KOPT-K1 (cell line): ENCODE measurements around the gene ACACB.

Experiments
- H3K27ac ChIP-seq: fragments of 200-600 bp; sonication (generic); 2 replicates; pipeline ENCODE4 v1.5.1; 2016; ENCODE audit warnings: antibody characterized with exemption, mild to moderate bottlenecking, low read depth, low read length; ENCODE audit not compliant: poor library complexity, severe bottlenecking
- H3K36me3 ChIP-seq: fragments of 200-600 bp; sonication (generic); 2 replicates; pipeline ENCODE4 v1.5.1; 2017; ENCODE audit warnings: antibody characterized with exemption, mild to moderate bottlenecking, low read length, moderate library complexity; ENCODE audit not compliant: insufficient read depth
- H3K9me3 ChIP-seq: fragments of 200-600 bp; sonication (generic); 2 replicates; pipeline ENCODE4 v1.5.1; 2017; ENCODE audit warnings: antibody characterized with exemption, low read length, mild to moderate bottlenecking; ENCODE audit not compliant: insufficient read depth, poor library complexity, severe bottlenecking

Gene ACACB

GRCh38 chr12:109284392-109284791 is 168.0 kb downstream of the ACACB start:
- no peaks in the 10 kb centered on the region for H3K9me3 ChIP-seq
- H3K27ac ChIP-seq: no peak overlapping the region
- no peaks in the 10 kb centered on the region for H3K36me3 ChIP-seq

- H3K27ac ChIP-seq: no peak overlapping the region
- H3K9me3 ChIP-seq: no peaks in the 10 kb centered on the region
- no peaks in the 10 kb centered on the region for H3K36me3 ChIP-seq
Observed at GRCh38 chr12:109286252-109286651, 169.9 kb downstream of the ACACB start.

GRCh38 chr12:109286652-109287051 is 170.3 kb downstream of the ACACB start:
- no peak overlapping the region for H3K27ac ChIP-seq
- H3K36me3 ChIP-seq: no peaks in the 10 kb centered on the region
- H3K9me3 ChIP-seq: no peaks in the 10 kb centered on the region

- Histone ChIP-seq H3K9me3 (no peaks in the 10 kb centered on the region), H3K36me3 (no peaks in the 10 kb centered on the region)
Observed at GRCh38 chr12:109287181-109287580, 170.8 kb downstream of the ACACB start.

GRCh38 chr12:109287811-109288469 is 171.6 kb downstream of the ACACB start:
- Histone ChIP-seq H3K9me3 (no peaks in the 10 kb centered on the region), H3K27ac (no peak overlapping the region), H3K36me3 (no peaks in the 10 kb centered on the region)

More at GRCh38 chr12:109287181-109287580, 170.8 kb downstream of the ACACB start:
- no peak overlapping the region for H3K27ac ChIP-seq

- Histone ChIP-seq H3K9me3 (no peaks in the 10 kb centered on the region), H3K36me3 (no peaks in the 10 kb centered on the region), H3K27ac (no peak overlapping the region)
Observed at GRCh38 chr12:109288571-109288970, 172.2 kb downstream of the ACACB start.

- Histone ChIP-seq H3K9me3 (no peaks in the 10 kb centered on the region), H3K36me3 (no peaks in the 10 kb centered on the region), H3K27ac (no peak overlapping the region)
Observed at GRCh38 chr12:109289004-109289403, 172.6 kb downstream of the ACACB start.

GRCh38 chr12:109289551-109289950 is 173.2 kb downstream of the ACACB start:
- Histone ChIP-seq H3K36me3 (no peaks in the 10 kb centered on the region), H3K27ac (no peak overlapping the region), H3K9me3 (no peaks in the 10 kb centered on the region)

- Histone ChIP-seq H3K9me3 (no peaks in the 10 kb centered on the region), H3K27ac (no peak overlapping the region)
Observed at GRCh38 chr12:109290061-109290460, 173.7 kb downstream of the ACACB start.

GRCh38 chr12:109291117-109291516 is 174.7 kb downstream of the ACACB start:
- Histone ChIP-seq H3K9me3 (no peaks in the 10 kb centered on the region), H3K27ac (no peak overlapping the region), H3K36me3 (no peaks in the 10 kb centered on the region)

More at GRCh38 chr12:109290061-109290460, 173.7 kb downstream of the ACACB start:
- no peaks in the 10 kb centered on the region for H3K36me3 ChIP-seq

- H3K9me3 ChIP-seq: no peaks in the 10 kb centered on the region
- H3K27ac ChIP-seq: no peak overlapping the region
- H3K36me3 ChIP-seq: no peaks in the 10 kb centered on the region
Observed at GRCh38 chr12:109291521-109292341, 175.3 kb downstream of the ACACB start.

- H3K36me3 ChIP-seq: no peaks in the 10 kb centered on the region
- no peak overlapping the region for H3K27ac ChIP-seq
- no peaks in the 10 kb centered on the region for H3K9me3 ChIP-seq
Observed at GRCh38 chr12:109292342-109292711, 175.9 kb downstream of the ACACB start.

- Histone ChIP-seq H3K36me3 (no peaks in the 10 kb centered on the region), H3K27ac (no peak overlapping the region), H3K9me3 (no peaks in the 10 kb centered on the region)
Observed at GRCh38 chr12:109293106-109293505, 176.7 kb downstream of the ACACB start.

- no peak overlapping the region for H3K27ac ChIP-seq
- H3K36me3 ChIP-seq: no peaks in the 10 kb centered on the region
- no peaks in the 10 kb centered on the region for H3K9me3 ChIP-seq
Observed at GRCh38 chr12:109294286-109294796, 178.0 kb downstream of the ACACB start.

- H3K36me3 ChIP-seq: no peaks in the 10 kb centered on the region
- no peak overlapping the region for H3K27ac ChIP-seq
- H3K9me3 ChIP-seq: no peaks in the 10 kb centered on the region
Observed at GRCh38 chr12:109295764-109296425, 179.5 kb downstream of the ACACB start.
